Fibroblast of pulmonary artery (primary cell): ENCODE results near the gene MACROD2.

Experiments
- DNase-seq: peaks from one replicate; pipeline ENCODE4 v3.0.0-alpha.2; 2010; ENCODE audit warnings: low read depth
- H3K4me3 ChIP-seq: replicated peaks from 2 replicates; pipeline ENCODE4 v1.5.1; 2011; ENCODE audit warnings: low read depth, mild to moderate bottlenecking, control low read depth, low read length, moderate library complexity
- TF ChIP-seq, protein P1 (sequence below): IDR thresholded peaks from 2 replicates; pipeline ENCODE4 v1.5.1; 2011; ENCODE audit warnings: mild to moderate bottlenecking, control low read depth, low read length, inconsistent platforms; ENCODE audit errors: missing control alignments

Gene MACROD2

DNA sequence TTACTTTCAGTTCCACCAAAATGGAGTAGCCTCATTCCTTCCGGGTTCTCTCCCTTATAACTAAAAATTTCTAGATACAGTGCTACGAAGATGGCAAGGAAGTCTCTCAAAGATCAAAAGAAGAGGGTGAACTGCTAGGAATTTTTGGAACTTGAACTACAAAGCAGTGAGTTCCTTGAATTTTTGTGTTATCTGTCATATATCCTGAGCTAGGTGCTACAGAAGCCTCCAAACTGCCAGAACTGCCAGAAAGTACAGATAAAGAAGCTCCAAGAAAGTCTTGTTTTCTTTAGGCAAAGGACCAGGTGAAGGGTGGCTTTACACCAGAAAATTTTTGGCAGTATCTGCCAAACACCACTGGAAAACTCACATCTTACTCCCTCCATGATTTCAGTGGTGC lies 560.9 kb downstream of the MACROD2 start:
- H3K4me3 ChIP-seq = no peak overlapping the region
- TF ChIP-seq, protein P1, sequence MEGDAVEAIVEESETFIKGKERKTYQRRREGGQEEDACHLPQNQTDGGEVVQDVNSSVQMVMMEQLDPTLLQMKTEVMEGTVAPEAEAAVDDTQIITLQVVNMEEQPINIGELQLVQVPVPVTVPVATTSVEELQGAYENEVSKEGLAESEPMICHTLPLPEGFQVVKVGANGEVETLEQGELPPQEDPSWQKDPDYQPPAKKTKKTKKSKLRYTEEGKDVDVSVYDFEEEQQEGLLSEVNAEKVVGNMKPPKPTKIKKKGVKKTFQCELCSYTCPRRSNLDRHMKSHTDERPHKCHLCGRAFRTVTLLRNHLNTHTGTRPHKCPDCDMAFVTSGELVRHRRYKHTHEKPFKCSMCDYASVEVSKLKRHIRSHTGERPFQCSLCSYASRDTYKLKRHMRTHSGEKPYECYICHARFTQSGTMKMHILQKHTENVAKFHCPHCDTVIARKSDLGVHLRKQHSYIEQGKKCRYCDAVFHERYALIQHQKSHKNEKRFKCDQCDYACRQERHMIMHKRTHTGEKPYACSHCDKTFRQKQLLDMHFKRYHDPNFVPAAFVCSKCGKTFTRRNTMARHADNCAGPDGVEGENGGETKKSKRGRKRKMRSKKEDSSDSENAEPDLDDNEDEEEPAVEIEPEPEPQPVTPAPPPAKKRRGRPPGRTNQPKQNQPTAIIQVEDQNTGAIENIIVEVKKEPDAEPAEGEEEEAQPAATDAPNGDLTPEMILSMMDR = no peak
- DNase-seq = no peak

DNA sequence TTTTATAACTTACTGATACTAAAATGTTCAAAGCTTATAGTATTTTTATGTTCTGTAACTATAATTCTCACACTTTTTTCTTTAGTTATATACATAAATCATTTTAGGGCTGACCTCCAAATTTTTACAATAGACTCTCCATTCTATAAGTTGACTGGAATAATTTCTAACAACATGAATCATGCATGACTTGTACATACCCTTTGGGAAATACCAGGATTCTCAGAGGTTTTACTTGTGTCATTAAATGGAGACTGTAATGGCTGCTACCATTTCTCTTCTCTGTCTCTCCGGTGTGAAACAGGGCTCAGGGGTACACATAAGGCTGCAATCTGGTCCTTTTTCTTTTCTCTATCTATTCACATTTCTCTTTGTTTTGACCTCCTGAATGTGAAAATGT lies 564.3 kb downstream of the MACROD2 start:
- H3K4me3 ChIP-seq = no peak overlapping the region
- no peak for DNase-seq
- TF ChIP-seq, protein P1 = no peak

DNA sequence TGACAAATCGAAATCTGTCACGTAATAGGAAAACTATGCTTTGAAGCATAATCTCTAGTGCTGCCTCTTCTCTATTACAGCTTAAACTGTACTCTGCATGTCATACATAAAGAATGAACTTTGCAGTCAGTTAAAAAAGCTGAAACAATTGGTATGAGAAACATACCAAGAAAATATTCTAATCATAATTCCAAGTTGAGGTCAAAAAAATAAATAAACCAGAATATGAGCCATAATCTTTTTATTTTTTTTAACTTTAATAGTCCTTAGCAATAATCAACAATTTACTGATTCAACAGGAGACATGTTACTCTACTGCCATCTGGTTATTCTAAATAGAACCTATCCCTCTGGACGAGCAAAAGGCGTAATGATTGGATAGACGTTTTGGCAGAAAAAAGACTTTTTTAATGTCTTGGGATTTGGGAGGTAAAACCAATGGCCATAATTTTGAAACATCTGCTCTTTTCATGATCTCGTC lies 566.5 kb downstream of the MACROD2 start:
- TF ChIP-seq, protein P1 = peak; percentile 3
- no peak overlapping the region for H3K4me3 ChIP-seq
- DNase-seq = peak; percentile 33

DNA sequence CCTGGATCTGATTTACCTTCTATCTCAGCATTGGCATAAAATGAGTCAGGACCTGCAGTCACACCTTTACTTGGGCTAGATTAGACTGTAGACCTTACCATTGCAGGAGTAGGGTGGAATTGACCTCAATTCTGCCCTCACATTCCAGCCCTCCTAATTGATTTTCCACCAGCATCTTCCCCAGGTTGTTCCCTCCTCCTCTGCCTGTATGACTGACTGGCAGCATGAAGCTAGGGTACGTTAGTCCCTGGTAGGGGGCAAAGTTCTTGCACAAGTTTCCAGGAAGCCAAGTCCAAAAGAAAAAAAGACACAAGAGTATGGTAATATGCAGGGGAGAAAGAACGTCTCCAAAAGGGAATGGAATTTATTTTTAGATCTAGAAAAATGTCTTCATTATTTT lies 567.7 kb downstream of the MACROD2 start:
- no peak for DNase-seq
- TF ChIP-seq, protein P1 = no peak
- no peak overlapping the region for H3K4me3 ChIP-seq

DNA sequence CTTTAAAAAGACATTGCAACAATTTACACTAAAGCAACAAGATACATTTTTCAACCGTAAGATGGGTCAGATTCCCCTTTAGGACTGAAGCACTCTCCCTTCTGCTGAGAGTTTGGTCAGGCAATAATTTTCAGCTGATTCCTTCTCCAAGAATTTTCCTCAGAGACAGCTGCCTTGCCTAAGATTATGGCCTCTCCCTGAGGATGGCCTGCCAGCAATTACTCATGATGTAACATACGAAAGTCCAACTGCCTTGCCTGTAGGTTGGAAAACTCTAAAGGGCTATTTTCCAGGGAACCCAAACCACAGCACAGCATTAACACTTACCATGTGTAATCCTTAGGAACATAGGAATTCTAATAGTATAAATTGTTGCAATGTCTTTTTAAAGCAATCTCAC lies 571.2 kb downstream of the MACROD2 start:
- TF ChIP-seq, protein P1 = no peak
- DNase-seq = peak; percentile 13
- H3K4me3 ChIP-seq = no peak overlapping the region

DNA sequence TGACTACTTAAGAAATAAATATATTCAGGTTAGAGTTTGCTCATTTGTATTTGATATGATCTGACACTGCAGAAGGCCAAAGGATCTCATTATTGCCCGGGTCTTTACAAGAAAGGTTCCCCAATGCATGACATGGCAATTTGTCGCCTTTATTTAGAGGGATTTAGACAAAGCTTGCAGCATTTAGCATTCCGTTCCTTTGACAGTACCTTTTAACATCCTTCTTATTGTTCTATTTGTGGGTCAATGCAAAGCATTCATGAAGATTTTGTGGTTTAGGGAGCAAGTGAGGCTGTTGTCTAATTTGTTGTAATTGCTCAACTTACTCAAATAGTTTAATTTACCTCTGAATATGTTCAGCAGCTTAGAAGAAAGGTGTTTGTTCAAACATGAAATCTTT lies 572.9 kb downstream of the MACROD2 start:
- DNase-seq = no peak
- TF ChIP-seq, protein P1 = no peak
- H3K4me3 ChIP-seq = no peak overlapping the region

DNA sequence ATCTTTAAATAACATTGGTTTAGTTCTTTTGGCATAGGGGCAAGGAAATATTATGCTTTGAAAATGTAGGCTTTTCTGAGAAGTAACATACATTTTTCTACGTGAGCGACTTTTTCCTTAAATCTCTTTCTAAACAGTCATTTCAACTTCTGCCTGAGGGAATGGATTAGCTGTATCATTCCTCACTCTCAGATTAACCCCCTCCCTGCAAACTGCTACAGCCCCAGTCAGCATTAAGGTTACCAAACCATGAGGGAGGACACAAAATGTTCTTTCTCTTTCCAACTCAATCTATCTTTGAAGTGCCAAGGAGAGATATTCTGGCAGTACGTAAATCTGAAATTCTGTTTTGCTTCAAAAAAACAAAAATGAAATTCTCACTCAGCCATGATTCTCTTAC lies 573.4 kb downstream of the MACROD2 start:
- H3K4me3 ChIP-seq = no peak overlapping the region
- TF ChIP-seq, protein P1 = no peak
- DNase-seq = no peak
